CD14-positive monocyte (primary cell): Measurements from ENCODE around the gene MARS1. TPM values are rescaled to one million over a fixed set of nuclear protein-coding genes. Genes with fewer than 3 reads are reported as not detected.
"Not testable (repeated sequence)": the region's sequence is repeated elsewhere in the genome, so short reads cannot be mapped to it uniquely, and the experiment has no call there.

Experiments
- DNase-seq, 3 donors: peaks; one replicate each; pipeline ENCODE4 v3.0.0-alpha.2; 2011 to 2022
- H2AFZ ChIP-seq: 2 replicates; pipeline ENCODE4 v1.6.0; 2012; ENCODE audit warnings: mild to moderate bottlenecking, low read depth, low read length, inconsistent platforms; ENCODE audit not compliant: insufficient read depth, poor library complexity, severe bottlenecking
- H3K27ac ChIP-seq, 2 donors: 1 replicate in 1 of 2; 2 replicates in 1 of 2; pipeline ENCODE4 v1.5.1; 2012 to 2013; ENCODE audit warnings: low read length in 2 of 2, control low read depth in 1 of 2, inconsistent platforms in 1 of 2, low read depth in 1 of 2, mild to moderate bottlenecking in 1 of 2
- H3K27me3 ChIP-seq, 2 donors: one replicate each; pipeline versions ENCODE4 v1.6.0 to v1.6.1; 2011 to 2013; ENCODE audit warnings: low read length in 2 of 2; ENCODE audit not compliant: control insufficient read depth in 2 of 2, insufficient read depth in 2 of 2
- H3K36me3 ChIP-seq, 2 donors: replicated peaks in 1 of 2; 1 replicate in 1 of 2; 2 replicates in 1 of 2; pipeline versions ENCODE4 v1.5.1 to v1.6.1; 2012 to 2013; ENCODE audit warnings: low read length in 2 of 2, control low read depth in 1 of 2, inconsistent platforms in 1 of 2, mild to moderate bottlenecking in 1 of 2; ENCODE audit not compliant: insufficient read depth in 2 of 2, control insufficient read depth in 1 of 2
- H3K4me1 ChIP-seq, 2 donors: 1 replicate in 1 of 2; 2 replicates in 1 of 2; pipeline versions ENCODE4 v1.5.1 to v1.6.1; 2012 to 2013; ENCODE audit warnings: low read length in 2 of 2, control low read depth in 1 of 2, inconsistent platforms in 1 of 2, mild to moderate bottlenecking in 1 of 2, moderate library complexity in 1 of 2; ENCODE audit not compliant: insufficient read depth in 2 of 2, control insufficient read depth in 1 of 2
- H3K4me2 ChIP-seq: replicated peaks from 2 replicates; pipeline ENCODE3; 2012; ENCODE audit warnings: low read length, moderate library complexity, mild to moderate bottlenecking; ENCODE audit not compliant: poor library complexity, severe bottlenecking; ENCODE audit errors: extremely low read depth
- H3K4me3 ChIP-seq, 3 experiments: fragments of 200-600 bp in 1 of 3; sonication (generic) in 1 of 3; replicated peaks in 1 of 3; 1 replicate in 2 of 3; 2 replicates in 1 of 3; pipeline ENCODE4 v1.5.1; 2011 to 2013; ENCODE audit warnings: low read length in 3 of 3, mild to moderate bottlenecking in 3 of 3, control low read depth in 2 of 3, low read depth in 2 of 3, inconsistent platforms in 1 of 3, moderate library complexity in 1 of 3
- H3K79me2 ChIP-seq: 2 replicates; pipeline ENCODE4 v1.6.0; 2012; ENCODE audit warnings: mild to moderate bottlenecking, control low read depth, inconsistent platforms, low read length, moderate library complexity; ENCODE audit not compliant: insufficient read depth
- H3K9ac ChIP-seq: 2 replicates; pipeline ENCODE4 v1.6.0; 2017; ENCODE audit warnings: low read length, mild to moderate bottlenecking; ENCODE audit not compliant: insufficient read depth, poor library complexity, severe bottlenecking
- H3K9me3 ChIP-seq, 2 donors: replicated peaks in 1 of 2; 1 replicate in 1 of 2; 2 replicates in 1 of 2; pipeline versions ENCODE4 v1.5.1 to v1.6.1; 2012 to 2013; ENCODE audit warnings: low read length in 2 of 2, control low read depth in 1 of 2; ENCODE audit not compliant: control insufficient read depth in 1 of 2, insufficient read depth in 1 of 2
- H4K20me1 ChIP-seq: 2 replicates; pipeline ENCODE4 v1.6.0; 2012; ENCODE audit warnings: mild to moderate bottlenecking, low read length, control low read depth, moderate library complexity; ENCODE audit not compliant: insufficient read depth
- H3K27ac Mint-ChIP-seq, 7 donors: one replicate each; pipeline ENCODE4 v1.8.0; 2020; ENCODE audit warnings: mild to moderate bottlenecking in 7 of 7, mixed read lengths in 7 of 7, moderate library complexity in 6 of 7, inconsistent platforms in 2 of 7
- H3K27me3 Mint-ChIP-seq, 3 donors: one replicate each; pipeline ENCODE4 v1.8.0; 2021 to 2022; ENCODE audit warnings: low read depth in 3 of 3, mild to moderate bottlenecking in 3 of 3, mixed read lengths in 3 of 3, moderate library complexity in 3 of 3, inconsistent platforms in 1 of 3
- H3K36me3 Mint-ChIP-seq, 2 donors: one replicate each; pipeline ENCODE4 v1.8.0; 2020; ENCODE audit warnings: mixed read lengths in 2 of 2, inconsistent platforms in 1 of 2, mild to moderate bottlenecking in 1 of 2
- H3K4me1 Mint-ChIP-seq: one replicate; pipeline ENCODE4 v1.8.0; 2020; ENCODE audit warnings: mild to moderate bottlenecking, mixed read lengths
- H3K4me3 Mint-ChIP-seq, 2 donors: one replicate each; pipeline ENCODE4 v1.8.0; 2020; ENCODE audit warnings: mild to moderate bottlenecking in 2 of 2, mixed read lengths in 2 of 2, moderate library complexity in 1 of 2
- H3K9me3 Mint-ChIP-seq, 7 donors: one replicate each; pipeline ENCODE4 v1.8.0; 2020 to 2022; ENCODE audit warnings: mixed read lengths in 7 of 7, mild to moderate bottlenecking in 6 of 7, moderate library complexity in 6 of 7, inconsistent platforms in 2 of 7
- WGBS: methylation state at CpG from one replicate; pipeline ENCODE4 v1.1.5; 2013; ENCODE audit warnings: missing lambda C conversion rate; ENCODE audit not compliant: insufficient coverage; 5-methylcytosine and 5-hydroxymethylcytosine counted together
- intact Hi-C, 2 donors: fragments of 100-400 bp; cut with micrococcal nuclease; formaldehyde crosslinking; loops; one replicate each; pipeline versions ENCODE4 v1.15.0 to v1.15.1; 2023
- polyA plus RNA-seq, 3 donors: library from polyadenylated mRNA; depleted of rRNA in 1 of 3; unstranded in 2 of 3; stranded (reverse) in 1 of 3; fragments of 300-500 nt in 2 of 3; fragments of >200 nt in 1 of 3; fragmentation: Illumina TruSeq in 2 of 3; gene quantifications; 1 replicate in 2 of 3; 2 replicates in 1 of 3; pipeline ENCODE4 v1.2.3, GENCODE V29; 2012 to 2021
- TF ChIP-seq, protein P1 (sequence below): fragments of 200-600 bp; IDR thresholded peaks from one replicate; pipeline ENCODE4 v1.8.0; 2022; ENCODE audit warnings: antibody characterized with exemption, mild to moderate bottlenecking

Gene MARS1
- polyA plus RNA-seq, 3 donors: 63.5 to 164 (median 79.8) TPM

DNA sequence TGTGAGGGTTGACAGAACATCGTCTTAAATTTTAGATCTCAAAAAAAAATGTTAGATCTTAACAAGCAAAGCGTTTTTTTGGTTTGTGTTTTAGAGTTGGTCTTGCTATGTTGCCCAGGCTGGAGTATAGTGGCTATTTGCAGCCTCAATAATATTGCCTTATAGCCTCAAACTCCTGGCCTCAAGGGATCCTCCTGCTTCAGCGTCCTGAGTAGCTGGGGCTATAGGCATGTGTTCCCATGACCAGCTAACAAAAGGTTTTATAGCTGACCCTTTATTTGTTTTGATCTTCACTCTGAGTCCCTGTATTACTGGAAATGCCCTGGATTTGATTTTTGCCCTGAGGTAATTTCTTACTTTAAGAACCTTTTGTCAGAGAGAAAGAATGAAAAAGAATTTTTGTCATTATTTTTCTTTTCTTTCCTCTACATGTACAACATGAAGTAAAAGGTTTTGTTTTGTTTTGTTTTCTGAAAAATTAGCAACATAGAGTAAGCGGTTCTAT lies 48.1 kb upstream of the MARS1 start:
- peaks cover 11% of the 10 kb centered on the region for H3K4me1 Mint-ChIP-seq
- H3K79me2 ChIP-seq: no peaks in the 10 kb centered on the region

DNA sequence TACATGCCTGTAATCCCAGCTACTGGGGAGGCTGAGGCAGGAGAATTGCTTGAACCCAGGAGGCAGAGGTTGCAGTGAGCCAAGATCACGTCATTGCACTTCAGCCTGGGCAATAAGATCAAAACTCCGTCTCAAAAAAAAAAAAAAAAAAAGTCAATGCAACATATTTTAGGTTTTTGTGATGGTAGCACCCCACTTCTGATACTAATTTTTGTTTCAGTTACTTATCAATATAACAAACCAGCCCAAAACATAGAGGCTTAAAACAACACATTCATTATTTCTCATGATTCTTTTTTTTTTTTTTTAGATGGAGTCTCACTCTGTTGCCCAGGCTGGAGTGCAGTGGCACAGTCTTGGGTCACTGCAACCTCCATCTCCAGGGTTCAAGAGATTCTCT lies 46.5 kb upstream of the MARS1 start:
- H3K79me2 ChIP-seq, H3K4me3 ChIP-seq, H4K20me1 ChIP-seq, H3K4me1 ChIP-seq, H3K36me3 Mint-ChIP-seq, H3K27me3 Mint-ChIP-seq, H3K27ac Mint-ChIP-seq, H2AFZ ChIP-seq, intact Hi-C loops, H3K9me3 ChIP-seq, H3K4me1 Mint-ChIP-seq, H3K27ac ChIP-seq, H3K36me3 ChIP-seq, H3K27me3 ChIP-seq, H3K9ac ChIP-seq, H3K4me2 ChIP-seq, DNase-seq, H3K4me3 Mint-ChIP-seq: not testable (repeated sequence)
- no CpG with 5 or more reads among the region's 2 CpGs for WGBS
- peaks cover 2 to 21% (median 14%) of the 10 kb centered on the region in 7 donors for H3K9me3 Mint-ChIP-seq

More for the DNA sequence above, 48.1 kb upstream of the MARS1 start:
- no peak for DNase-seq
- Histone ChIP-seq H3K36me3 (no peaks in the 10 kb centered on the region), H3K9me3 (peaks cover 6 to 7% of the 10 kb centered on the region in 2 donors), H3K27me3 (no peaks in the 10 kb centered on the region), H3K4me2 (no peak overlapping the region), H3K4me1 (no peaks in the 10 kb centered on the region), H4K20me1 (no peaks in the 10 kb centered on the region), H2AFZ (no peak overlapping the region), H3K4me3 (no peak overlapping the region), H3K27ac (no peak overlapping the region), H3K9ac (no peak overlapping the region)
- peaks cover 2 to 21% (median 14%) of the 10 kb centered on the region in 7 donors for H3K9me3 Mint-ChIP-seq
- WGBS: 100% methylated on average over 1 of the region's 4 CpGs
- H3K27ac Mint-ChIP-seq: no peak overlapping the region
- TF ChIP-seq, protein P1, sequence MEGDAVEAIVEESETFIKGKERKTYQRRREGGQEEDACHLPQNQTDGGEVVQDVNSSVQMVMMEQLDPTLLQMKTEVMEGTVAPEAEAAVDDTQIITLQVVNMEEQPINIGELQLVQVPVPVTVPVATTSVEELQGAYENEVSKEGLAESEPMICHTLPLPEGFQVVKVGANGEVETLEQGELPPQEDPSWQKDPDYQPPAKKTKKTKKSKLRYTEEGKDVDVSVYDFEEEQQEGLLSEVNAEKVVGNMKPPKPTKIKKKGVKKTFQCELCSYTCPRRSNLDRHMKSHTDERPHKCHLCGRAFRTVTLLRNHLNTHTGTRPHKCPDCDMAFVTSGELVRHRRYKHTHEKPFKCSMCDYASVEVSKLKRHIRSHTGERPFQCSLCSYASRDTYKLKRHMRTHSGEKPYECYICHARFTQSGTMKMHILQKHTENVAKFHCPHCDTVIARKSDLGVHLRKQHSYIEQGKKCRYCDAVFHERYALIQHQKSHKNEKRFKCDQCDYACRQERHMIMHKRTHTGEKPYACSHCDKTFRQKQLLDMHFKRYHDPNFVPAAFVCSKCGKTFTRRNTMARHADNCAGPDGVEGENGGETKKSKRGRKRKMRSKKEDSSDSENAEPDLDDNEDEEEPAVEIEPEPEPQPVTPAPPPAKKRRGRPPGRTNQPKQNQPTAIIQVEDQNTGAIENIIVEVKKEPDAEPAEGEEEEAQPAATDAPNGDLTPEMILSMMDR: no peak
- H3K4me3 Mint-ChIP-seq: no peak overlapping the region
- intact Hi-C loops: no loop called here
- peaks cover 0 to 1% (median 0%) of the 10 kb centered on the region in 3 donors for H3K27me3 Mint-ChIP-seq
- H3K36me3 Mint-ChIP-seq: no peaks in the 10 kb centered on the region
